NCI-H82 treated with DMSO at 0.1 percent for 48 hours (cell line): ENCODE measurements around the gene ST7.

ENCODE experiments used
- DNase-seq: peaks from one replicate; lab custom pipeline; 2025; ENCODE audit not compliant: unreplicated experiment; lab: John Stamatoyannopoulos, UW

ST7 gene

DNA sequence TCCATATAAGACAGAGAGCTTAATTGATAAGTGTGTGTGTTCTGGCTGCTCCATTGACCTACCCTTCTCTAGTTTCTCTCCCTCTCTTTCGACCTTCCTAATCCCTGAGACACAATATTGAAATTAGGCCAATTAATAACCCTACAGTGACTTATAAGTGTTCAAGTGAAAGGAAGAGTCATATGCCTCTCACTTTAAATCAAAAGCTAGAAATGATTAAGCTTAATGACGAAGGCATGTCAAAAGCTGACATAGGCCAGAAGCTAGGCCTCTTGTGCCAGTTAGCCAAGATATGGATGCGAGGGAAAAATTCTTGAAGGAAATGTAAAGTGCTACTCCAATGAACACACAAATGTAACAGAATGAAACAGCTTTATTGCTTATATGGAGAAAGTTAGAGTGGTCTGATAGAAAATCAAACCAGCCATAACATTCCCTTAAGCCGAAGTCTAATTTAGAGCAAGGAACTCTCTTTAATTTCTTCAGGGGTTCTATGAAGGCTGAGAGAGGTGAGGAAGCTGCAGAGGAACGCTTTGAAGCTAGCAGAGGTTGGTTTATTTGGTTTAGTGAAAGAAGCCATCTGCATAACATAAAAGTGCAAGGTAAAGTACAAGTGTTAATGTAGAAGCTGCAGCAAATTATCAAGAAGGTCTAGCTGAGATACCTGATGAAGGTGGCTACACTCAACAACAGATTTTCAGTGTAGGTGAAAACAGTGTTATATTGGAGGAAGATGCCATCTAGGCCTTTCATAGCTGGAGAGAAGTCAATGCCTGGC, 53.8 kb downstream of the ST7 start:
- DNase-seq: no peak

DNA sequence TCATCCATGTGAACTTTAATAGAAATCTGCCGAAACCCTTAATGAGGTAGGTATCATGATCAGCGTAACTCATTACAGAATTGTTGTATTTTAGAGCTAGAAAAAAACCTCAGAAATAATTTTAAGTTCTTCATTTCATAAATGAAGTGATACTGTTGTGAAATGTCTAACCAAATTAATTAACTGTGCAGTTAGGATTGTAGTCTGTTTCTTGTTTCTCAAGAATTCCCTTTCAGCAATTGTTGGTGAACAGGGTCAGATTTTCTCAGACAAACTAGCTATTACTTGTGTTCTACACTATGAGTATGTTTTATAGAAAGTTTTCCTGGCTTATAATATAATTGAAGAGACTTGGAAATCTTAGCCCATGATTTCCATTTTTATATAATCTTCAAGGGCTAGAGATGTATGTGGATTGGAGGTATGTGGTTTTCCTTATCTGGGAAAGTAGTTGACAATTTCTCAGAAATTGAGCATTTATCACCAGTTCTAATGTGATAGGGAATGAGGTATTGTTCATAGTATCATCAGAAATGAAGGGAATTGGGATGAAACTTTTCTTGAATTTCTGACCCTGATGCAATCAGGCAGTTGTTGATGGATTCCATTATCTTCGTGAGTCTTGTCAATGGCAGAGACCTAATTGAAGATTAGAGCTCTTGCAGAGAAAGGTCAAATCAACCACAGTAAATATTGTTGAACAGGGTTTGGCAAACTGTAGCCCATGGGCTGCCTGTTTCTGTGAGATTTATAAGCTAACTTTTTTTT, 55.0 kb downstream of the ST7 start:
- DNase-seq: no peak

DNA sequence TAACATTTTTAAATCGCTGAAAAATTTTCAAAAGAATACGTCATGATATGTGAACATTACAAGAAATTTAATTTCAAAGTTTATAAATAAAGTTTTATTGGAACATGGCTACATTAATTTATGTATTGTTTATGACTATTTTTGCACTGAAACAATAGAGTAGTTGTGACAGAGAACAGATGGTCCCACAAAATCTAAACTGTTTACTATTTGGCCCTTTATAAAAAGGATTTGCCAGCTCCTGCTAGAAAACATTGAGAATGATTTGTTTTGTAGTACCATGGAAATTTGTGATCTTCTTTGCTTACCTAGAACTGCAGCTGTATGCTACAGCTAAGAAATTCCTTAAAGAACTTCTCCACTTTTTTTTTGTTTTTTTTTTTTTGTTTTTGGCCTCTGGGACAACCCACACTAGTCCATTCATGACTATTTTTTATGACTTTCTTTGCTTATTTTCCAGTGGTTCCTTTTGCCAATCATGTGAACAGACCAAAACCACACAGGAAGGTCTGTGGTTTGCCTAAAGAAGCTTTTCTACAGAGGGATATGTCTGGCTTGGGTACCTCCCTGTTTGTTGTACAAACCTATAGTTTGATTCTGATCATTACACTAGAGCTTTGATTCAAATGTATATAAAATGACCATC, 55.7 kb downstream of the ST7 start:
- no peak for DNase-seq

DNA sequence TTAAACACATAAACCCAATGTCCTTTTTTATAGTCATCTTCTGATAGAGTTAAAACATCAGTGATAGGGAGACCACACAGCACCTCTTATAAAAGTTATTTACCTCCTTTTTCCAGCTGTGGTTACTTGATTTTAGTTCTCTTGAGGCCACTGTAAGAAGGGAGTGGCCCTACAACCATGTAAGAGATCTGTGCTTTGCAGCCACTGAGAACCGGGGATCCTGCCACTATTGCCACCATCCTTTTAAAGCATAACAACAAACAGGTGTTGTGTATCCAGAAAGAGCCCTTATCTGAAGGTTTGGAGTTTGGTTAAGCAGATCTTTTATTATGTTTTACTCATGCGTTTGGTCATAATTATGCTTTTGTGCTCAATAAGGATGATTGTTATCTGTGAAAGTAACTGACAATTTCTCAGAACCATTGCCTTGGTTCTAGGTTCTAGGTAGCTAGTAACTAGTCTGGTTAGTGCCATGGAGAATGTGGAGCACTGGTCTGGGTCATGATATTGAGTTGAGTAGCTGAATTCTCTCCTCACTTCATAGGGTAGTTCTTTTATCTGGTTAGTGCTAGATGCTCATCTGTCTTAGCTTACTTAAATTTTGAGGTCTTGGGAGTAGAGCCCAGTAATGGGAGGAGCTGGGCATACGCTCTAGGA, 56.5 kb downstream of the ST7 start:
- DNase-seq: no peak

DNA sequence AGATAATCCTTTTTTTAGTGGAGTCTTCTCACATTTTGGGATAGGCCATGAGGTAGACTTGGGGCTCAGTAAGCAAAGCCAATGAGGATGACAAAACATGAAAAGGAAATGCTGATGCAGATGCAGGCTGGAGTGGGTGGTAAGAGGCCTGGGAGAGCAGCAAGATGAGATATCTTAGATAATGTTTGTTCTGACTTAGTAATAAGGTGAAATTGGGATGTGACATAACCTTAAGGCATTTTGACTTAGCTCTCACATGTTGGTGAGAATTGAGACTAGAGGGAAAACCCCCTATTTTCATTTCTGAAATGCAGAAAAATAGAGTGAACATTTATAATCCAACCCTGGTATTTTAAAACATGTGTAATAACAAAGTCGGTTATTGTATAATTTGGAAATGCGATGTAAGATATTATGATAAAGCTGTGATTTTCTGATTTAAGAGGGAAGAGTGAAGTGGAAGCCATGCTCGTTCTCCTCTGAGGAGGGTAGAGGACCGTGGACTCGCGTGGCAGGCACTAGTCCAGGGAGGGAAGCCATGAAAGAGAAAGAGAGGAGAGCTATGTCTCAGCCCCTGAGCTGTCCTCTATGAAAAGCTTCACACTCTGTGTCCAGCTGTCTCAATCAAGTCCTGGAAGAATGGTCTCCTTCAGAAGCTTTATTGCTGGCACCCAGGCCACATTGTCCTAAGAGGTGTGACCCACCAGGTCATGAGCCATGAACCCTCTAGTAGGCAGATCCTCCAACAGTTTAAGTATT, 57.3 kb downstream of the ST7 start:
- DNase-seq: no peak

DNA sequence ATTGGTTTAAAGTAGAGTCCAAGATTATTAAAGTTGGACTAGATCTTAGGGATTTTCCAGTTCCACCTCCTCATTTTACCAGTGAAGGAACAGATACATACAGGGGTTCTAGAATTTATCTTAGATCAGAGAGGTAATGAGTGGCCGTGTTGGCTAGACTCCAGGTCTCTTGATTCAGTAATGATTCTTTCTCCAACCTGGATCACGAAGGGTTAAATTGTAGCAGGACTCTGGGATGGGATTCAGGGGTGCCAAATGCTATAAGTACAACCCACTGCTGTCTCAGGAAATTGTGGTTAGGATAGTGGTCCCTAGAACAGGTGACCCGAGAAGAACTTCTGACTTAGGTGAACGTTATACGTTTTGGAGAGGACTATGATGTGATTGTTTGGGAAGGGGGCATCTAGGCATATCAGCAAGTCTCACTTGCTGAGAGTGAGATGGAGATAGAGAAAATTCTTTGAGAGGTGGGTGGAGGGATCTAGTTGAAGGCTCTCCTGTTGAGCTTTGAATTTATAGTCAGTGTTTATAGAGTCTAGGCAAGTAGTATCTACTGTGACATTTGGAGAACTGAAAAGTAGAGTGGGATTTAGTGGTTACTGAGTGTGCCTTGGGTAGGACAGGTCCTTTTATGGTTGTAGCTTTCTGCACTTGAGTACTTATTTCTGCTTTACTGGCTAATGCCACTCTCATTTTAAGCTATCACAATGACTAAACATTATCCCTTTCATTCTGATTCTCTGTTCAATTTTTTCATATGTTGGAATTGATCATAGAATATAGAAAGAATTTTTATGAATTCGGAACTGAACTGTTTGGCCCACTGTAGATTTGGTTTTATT, 58.3 kb downstream of the ST7 start:
- no peak for DNase-seq

DNA sequence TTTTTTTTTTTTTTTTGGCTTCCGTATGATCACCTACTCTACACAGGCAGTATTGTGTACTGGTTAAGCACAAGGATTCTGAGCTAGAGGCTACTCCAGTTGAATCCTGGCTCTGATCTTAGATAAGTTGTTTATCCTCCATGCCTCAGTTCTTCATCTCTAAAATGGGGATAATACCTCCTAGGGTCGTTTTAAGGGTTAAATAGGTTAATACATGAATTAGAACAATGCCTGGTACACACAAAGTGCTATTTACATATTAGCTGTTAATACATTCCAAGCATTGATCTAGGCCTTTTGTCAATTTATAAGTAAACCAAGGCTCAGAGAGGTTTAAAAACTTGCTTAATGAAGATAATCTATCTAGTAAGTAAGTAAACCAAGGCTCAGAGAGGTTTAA, 59.0 kb downstream of the ST7 start:
- no peak for DNase-seq

DNA sequence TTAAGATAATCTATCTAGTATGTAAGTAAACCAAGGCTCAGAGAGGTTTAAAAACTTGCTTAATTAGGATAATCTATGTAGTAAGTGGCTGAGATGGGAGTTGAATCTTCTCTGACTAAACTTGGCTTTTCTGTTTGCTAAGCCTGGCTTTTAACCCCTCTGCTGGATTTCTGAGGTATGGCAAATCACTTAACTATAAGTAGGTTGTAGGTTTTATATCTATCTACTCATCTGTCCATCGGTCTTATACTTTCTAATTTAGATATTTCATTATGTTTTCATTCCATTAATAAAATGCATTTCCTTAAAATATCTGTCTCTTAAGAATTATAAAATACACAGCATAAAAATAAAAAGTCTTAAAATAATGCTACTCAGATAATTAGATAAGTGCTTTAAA, 59.4 kb downstream of the ST7 start:
- DNase-seq: peak; percentile 43

DNA sequence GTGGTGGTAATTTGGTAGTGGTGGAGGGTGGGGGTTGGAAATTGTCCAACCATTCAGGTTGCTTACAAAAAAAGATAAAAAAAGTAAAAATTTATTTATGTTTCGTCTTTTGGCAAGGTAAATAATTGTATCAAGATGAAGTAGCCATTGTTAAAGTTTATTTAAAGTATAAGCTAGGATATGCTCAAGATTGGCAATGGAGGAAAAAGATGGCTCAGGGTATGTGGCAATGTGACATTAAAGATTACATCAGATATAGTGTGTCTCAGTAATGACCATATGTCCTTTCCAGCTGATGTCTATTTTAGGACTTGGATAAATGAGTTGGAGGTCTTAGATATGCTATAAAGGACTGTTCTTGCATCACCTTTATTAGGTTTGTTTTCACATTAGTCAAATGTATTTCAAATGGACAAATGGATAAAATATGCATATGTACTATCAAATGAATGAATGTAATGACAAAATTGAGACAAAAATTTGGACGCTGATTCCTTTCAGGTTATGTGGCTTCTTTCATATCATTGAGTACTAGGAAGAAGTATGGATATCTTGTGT, 60.9 kb downstream of the ST7 start:
- DNase-seq: no peak

DNA sequence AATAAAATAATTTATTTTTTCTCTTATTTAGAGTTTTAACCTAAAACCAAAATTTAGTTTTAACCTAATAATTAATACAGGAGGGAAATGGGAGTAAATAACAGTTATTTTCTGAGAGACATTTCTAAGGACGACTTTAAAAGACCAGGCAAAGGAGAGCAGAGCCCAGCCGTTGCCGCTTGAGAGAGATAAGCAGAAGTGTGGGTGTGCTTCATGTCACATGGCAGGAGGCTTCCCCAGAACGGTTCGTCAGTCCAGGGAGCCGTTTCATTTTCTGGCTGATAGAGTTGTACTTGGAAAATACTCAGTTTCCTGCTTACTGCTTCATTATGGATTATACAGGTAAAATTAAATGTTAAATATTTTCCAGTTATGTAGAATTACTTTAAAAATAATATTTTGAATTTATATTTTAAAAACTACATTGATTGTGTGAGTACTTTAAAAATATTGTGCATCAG, 61.4 kb downstream of the ST7 start:
- DNase-seq: no peak

DNA sequence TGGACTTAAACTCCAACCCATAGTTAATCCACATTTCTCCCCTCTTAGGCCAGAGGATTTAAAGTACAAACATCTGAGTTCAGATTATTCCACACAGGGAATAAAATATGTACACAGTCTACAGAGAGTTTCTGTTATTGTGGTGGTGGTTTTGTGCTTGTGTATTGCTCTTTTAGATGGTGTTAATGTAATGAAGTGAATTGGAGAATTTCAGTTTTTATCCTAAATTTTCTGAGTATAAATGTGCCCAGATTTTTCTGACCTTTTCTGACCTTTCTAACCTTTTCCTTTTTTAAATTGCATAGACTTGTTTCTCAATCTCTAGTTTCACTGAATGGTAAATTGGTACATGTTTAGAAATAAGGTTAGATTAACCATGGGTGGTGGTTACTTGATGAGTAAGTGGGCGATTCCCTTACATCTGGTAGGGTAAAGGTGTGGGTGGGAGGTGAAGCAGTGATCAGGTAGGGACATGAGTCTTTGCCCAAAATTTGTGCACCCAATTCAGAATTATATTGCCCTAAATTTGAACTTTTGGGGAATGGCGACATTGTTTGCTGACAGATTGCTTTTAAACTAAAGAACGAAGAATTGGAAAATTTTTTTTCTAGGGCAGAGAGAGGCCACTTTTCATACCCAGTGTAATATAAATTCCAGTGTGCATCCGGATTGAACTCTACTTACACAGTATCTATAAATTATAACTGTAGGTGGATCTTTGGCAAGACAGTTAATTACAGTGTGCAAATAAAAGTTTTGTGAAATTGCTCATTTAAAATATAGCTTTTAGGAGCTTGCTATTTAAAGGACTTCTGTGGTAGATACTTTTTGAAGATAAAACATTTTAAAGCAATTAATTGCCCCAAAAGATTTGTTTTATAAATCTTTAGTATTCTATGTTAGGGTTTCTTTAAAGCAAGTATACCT, 62.2 kb downstream of the ST7 start:
- DNase-seq: no peak

DNA sequence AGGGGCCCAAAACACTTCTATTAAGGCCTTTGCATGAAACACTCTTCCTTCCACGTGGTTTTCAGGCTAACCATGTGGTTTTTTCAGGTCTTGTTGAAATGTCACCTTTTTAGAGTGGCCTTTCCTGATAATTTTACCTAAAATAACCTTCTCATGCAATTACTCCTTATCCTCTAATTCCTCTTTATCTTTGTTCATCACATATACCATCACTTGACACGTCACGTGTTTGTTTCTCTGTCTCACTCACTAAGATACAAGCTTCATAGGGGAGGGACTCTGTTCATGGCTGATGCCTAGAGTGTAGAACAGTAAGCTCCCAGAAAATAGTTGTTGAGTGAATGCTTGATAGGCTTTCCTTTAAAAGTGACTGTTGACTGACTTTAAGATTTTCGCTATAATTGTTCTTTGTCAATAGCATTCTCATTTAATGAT, 63.7 kb downstream of the ST7 start:
- DNase-seq: no peak

DNA sequence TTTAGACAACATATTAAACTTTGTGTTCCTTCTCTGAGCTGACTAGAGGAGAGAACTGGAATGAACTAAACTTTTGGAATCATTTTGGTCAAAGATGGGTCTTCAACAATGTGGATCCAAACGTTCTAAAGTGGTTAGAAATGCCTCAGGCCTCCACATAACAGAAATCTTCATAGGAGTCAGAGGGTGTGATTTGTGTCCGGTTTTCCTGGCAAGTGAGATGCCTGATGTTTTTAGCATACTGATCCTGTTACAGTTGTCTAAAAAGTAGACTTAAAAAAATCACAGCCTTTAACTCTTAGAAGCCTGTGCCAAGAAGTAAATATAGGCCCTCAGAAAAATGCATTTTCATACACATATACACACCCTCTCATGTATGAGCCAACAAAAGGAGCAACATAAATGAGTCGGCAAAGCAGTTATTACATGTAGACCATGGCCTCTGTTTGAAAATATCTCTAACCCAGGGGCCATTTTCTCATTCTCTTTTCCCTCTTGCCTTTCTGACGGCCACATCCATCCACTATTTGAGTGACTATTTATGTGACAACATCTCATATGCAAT, 64.5 kb downstream of the ST7 start:
- no peak for DNase-seq

DNA sequence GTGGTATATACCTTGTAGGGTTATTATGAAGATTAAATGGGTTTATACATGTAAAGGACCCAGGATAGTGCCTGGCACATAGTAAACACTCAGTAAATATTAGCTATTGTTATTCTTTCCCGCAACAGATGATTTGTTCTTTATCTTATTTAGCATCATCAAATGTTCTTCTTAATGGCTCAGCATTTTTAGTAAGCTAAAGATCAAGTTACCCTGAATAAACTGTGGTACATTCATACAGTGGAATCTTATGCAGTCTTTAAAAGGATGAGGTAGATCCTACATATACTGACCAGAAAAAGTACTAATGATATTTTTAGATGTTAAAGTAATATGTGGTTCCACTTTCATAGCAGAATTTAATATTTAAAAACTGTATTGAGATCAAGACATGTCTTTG, 65.4 kb downstream of the ST7 start:
- DNase-seq: no peak

DNA sequence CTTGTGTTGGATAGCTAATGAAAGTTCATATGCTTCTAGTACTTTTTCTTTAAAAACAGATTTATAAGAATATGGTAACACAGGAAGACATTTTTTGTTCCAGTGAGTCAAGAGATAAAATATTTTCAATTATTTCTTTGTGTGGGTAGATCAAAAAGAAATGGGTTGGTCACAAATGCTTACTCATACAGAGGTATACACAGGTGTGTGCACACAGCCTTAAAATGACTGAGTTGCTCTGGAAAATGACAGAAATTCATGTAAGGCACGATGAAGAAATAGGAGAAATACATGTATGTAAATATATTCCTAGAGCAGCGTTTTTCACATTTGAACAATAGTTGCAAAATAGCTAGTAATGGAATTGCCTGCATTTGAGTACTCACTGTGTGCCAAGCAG, 66.0 kb downstream of the ST7 start:
- no peak for DNase-seq

DNA sequence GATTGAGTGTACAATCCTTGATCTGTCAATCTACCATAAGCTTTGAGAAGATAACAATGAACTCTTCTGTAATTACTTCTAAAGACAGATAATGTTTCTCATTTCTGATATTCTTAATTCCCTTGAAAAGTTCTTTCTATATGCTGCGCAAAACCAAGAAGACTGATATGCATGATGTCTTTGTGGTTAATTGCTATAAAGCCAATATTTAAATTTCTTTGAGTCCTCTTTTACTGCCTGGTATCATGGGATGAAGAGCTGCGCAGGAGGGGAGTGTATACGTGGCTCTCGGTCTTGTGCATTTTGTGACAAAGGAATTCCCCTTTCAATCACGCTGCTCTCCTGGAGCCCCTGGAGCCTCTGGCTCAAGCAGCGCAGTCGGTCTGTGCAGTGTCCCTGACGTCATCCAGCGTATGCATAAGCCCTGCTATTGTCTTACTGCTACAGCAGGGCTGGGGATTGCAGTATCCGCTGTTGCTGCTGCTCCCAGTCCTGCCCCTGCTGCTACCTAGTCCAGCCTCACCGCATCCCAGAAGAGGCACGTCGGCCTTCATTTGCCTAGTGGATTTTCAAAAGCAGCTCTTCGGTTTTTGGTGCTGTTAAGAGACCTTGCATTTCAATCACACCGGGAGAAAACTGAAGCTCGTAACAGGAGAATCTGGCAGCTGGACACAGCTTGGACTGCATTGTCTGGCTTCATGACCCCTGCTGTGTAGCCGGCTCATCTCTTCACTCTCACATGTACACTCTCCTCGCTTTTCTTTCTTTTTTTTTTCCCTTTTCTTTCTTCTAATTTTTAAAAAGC, 66.7 kb downstream of the ST7 start:
- peak; percentile 9 for DNase-seq

DNA sequence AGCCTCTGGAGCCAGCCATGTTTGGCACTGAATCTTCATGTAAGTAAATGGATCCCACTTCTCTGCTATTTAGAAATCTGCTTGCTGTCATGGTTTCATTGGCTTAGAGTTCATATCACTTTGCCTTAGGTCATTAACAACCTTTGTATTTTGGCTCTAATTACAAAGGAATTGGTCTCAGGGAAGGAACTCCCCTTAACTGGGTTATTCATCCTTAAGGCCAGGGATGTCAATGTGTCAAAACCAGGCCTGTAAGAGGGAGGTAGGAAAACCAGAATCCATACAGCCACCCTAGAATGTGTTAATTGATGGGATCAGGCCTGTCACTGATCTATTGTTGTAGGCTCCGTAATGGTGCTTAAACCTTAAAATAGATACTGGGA, 67.3 kb downstream of the ST7 start:
- DNase-seq: no peak
